T-helper 1 cell treated with Interleukin-12 subunit alpha and Interleukin-12 subunit beta and Interleukin-4 antibody, amounts not matched to agents 30 μg/mL and 1 μg/mL, for 36 hours (primary cell): ENCODE results near the gene LRRC30.

Source experiments
- H3K27ac Mint-ChIP-seq: one replicate; pipeline ENCODE4 v1.8.0; 2021; ENCODE audit warnings: mild to moderate bottlenecking, mixed read lengths
- H3K27me3 Mint-ChIP-seq: one replicate; pipeline ENCODE4 v1.8.0; 2021; ENCODE audit warnings: low read depth, mixed read lengths
- H3K36me3 Mint-ChIP-seq: one replicate; pipeline ENCODE4 v1.8.0; 2021; ENCODE audit warnings: low read depth, mixed read lengths
- H3K4me1 Mint-ChIP-seq: one replicate; pipeline ENCODE4 v1.8.0; 2021; ENCODE audit warnings: low read depth, mixed read lengths
- H3K4me3 Mint-ChIP-seq: one replicate; pipeline ENCODE4 v1.8.0; 2021; ENCODE audit warnings: mild to moderate bottlenecking, moderate library complexity, mixed read lengths
- H3K9me3 Mint-ChIP-seq: one replicate; pipeline ENCODE4 v1.8.0; 2021; ENCODE audit warnings: mixed read lengths

LRRC30 gene

DNA sequence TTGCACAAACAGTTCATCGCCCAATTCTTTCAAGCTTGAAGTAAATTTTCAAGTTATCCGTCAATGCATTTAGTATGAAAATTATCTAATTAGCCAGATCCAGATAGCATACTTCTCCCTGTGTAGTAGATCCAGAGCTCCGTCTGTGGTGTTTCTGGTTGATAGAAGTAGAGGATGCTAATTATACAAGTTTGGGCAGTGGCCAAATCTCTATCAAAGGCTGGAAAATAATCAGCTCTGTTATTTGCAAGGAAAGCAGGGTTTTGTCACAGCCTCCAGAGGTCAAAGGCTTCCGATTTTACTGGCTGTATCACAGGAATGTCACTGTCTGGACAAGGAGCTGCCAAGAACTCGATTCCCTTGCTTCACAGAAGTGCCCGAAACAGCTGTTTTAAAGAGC lies 28.6 kb downstream of the LRRC30 start:
- H3K36me3 Mint-ChIP-seq: no peaks in the 10 kb centered on the region
- no peak overlapping the region for H3K4me3 Mint-ChIP-seq
- peaks cover 3% of the 10 kb centered on the region for H3K9me3 Mint-ChIP-seq
- no peaks in the 10 kb centered on the region for H3K4me1 Mint-ChIP-seq
- no peak overlapping the region for H3K27ac Mint-ChIP-seq
- H3K27me3 Mint-ChIP-seq: no peaks in the 10 kb centered on the region

DNA sequence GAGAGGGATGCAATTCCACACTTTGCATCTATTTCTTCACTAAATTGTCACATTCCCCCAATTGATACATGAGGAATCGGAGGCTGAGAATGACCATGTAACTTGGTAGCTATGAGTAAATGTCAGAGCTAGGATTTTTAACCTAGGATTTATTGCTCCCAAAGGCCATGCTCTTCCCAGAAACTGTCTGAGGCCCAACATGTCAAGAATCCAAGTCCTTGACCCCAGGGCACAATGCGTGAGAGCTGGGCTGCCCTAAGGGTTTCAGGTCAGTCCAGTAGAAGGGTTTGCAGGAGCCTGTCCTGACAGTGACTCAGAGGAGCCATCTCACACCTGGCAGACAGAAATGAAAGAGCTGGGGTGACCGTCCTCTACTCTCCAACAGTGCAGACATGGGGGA lies 30.3 kb downstream of the LRRC30 start:
- Mint-ChIP-seq H3K27ac (no peak overlapping the region), H3K27me3 (no peaks in the 10 kb centered on the region), H3K4me1 (no peaks in the 10 kb centered on the region), H3K9me3 (peaks cover 3% of the 10 kb centered on the region), H3K36me3 (no peaks in the 10 kb centered on the region), H3K4me3 (no peak overlapping the region)

DNA sequence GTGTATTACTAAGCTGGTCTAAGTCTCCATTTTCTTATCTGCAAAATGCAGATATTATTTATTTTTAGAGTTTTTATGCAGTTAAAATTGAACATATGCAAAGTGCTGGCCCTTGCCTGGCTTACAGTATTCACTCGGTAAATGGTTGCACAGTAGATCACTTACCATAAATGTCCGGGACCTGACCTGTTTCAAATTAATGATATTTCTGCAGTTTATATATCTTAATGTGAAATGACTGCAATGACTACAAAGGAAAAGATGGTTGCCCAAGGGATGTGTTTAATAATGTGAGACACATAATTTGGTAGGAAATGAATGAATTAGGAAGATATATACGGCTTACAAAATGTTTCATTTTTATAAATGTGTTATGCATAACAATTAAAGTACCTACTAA lies 37.1 kb downstream of the LRRC30 start:
- Mint-ChIP-seq H3K36me3 (no peaks in the 10 kb centered on the region), H3K9me3 (peaks cover 3% of the 10 kb centered on the region), H3K27ac (no peak overlapping the region), H3K27me3 (no peaks in the 10 kb centered on the region), H3K4me1 (no peaks in the 10 kb centered on the region), H3K4me3 (no peak overlapping the region)

DNA sequence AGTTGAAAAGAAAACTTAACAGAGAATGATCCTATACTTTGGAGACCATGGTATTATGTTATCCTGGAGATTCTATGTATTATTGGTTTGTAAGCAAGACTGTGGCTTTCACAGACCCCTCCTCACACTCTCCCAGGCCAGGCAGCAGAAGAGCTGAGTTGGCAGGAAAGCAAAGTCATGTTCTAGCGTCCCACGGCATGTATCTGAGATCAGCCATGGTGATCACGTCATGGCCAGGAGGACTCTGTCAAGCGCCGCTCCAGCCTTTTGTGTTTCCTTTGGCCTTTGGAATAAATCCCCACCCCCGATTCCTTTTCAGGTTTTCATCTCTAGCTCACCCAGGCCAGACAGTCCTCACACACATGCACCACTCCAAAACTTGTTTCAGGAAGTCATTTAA lies 39.1 kb downstream of the LRRC30 start:
- H3K36me3 Mint-ChIP-seq: no peaks in the 10 kb centered on the region
- no peak overlapping the region for H3K4me3 Mint-ChIP-seq
- no peaks in the 10 kb centered on the region for H3K4me1 Mint-ChIP-seq
- H3K27me3 Mint-ChIP-seq: no peaks in the 10 kb centered on the region
- peaks cover 3% of the 10 kb centered on the region for H3K9me3 Mint-ChIP-seq
- H3K27ac Mint-ChIP-seq: no peak overlapping the region

DNA sequence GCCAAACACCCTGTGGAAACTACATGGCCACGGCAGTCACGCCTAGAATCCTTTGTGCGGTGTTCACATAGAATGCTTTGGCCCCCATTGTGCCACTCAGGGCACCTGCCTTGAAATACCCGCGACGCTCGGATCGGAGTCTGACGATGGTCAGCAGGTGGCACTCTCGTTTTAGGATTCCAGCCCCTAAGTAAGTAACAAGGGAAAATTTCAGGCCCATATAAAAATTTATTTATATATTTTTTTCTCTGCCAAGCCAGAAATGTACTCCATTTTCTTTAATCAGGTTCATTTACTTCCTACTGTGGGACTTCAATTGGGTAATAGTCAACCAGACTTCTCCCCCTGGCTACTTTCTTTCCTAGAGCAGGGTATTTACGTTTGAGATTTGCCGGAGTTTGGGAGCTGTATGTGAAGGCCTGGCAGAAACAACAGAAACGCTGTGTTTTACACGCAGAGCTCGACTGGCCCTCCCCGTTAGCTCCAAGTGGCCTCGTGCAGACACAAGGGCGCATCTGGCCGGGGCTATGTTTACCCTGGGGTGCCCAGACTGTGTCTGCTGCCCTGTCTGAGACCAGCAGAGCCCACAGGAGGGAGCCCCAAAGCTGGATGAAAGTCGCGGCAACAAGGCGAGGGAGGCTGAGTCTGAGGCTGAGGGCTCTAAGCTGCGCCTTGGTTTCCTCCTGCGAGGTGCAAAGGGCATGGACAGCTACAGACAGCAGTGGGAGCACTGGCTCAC lies 41.6 kb downstream of the LRRC30 start:
- H3K4me1 Mint-ChIP-seq: no peaks in the 10 kb centered on the region
- no peak overlapping the region for H3K27ac Mint-ChIP-seq
- no peak overlapping the region for H3K4me3 Mint-ChIP-seq
- no peaks in the 10 kb centered on the region for H3K36me3 Mint-ChIP-seq
- peaks cover 3% of the 10 kb centered on the region for H3K9me3 Mint-ChIP-seq
- no peaks in the 10 kb centered on the region for H3K27me3 Mint-ChIP-seq

DNA sequence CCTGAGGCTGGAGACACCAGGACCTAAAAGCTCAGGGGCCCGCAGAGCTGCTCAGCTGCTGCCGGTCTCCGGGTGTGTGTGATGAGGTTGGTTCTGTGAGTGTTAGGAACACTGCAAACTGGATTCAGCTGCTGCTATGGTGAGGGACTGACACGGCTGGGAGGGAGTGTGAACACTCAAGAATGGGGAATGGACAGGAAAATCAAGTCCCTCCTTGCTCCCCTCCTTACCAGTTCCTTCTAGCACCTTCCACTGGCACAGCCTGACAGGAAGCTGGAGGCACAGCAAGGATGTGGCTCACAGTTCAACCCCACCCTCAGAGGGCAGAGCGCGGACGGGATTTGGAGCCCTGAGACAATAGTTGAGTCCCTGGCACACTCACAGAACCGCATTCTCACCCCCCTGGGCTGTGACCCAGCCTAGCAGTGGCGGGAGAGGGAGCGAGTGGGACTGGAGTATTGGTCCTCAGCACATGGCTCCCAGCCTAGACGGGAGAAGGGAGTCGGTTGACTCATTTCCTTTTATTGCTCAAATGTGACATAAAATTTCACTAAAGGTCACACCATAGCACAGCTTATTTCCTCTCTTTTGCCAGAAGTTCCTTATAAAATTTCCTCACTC lies 42.5 kb downstream of the LRRC30 start:
- Mint-ChIP-seq H3K27me3 (no peaks in the 10 kb centered on the region), H3K27ac (no peak overlapping the region), H3K9me3 (peaks cover 3% of the 10 kb centered on the region), H3K4me3 (no peak overlapping the region), H3K36me3 (no peaks in the 10 kb centered on the region), H3K4me1 (no peaks in the 10 kb centered on the region)

DNA sequence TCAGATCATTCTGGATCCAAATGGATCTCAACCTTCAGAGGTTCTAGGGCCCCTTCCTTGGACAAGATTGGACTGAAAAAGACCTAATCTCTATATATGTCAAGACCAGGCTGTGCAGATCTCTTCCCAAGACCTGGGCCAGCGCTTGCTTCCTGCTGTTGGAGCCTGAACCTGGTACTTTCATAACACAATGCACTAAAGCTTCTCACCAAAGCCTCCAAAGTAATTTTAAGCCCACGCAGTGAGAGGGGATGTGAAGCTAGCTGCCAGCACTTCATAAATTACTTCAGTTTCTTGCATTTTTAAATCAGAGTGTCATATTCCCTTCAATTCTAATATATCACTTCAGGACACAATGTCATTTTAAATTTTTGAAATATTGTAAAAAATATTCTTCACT lies 50.7 kb downstream of the LRRC30 start:
- peaks cover 16% of the 10 kb centered on the region for H3K9me3 Mint-ChIP-seq
- H3K27ac Mint-ChIP-seq: no peak overlapping the region
- H3K27me3 Mint-ChIP-seq: no peaks in the 10 kb centered on the region
- no peak overlapping the region for H3K4me3 Mint-ChIP-seq
- no peaks in the 10 kb centered on the region for H3K4me1 Mint-ChIP-seq
- no peaks in the 10 kb centered on the region for H3K36me3 Mint-ChIP-seq
